Retinal pigment epithelial cell (primary cell): ENCODE measurements around the gene ITGBL1.

Experiments
- DNase-seq: peaks from one replicate; pipeline ENCODE4 v3.0.0-alpha.2; 2010; ENCODE audit warnings: low read depth
- H3K4me3 ChIP-seq: 2 replicates; pipeline ENCODE4 v1.5.1; 2011; ENCODE audit warnings: mild to moderate bottlenecking, low read length, control low read depth, moderate library complexity
- CTCF ChIP-seq: conservative IDR thresholded peaks from 2 replicates; pipeline ENCODE4 v1.5.1; 2011; ENCODE audit warnings: low read depth, low read length, control low read depth, inconsistent platforms

Gene ITGBL1

GRCh38 chr13:101511161-101511560, 58.7 kb downstream of the ITGBL1 start:
- DNase-seq: no peak
- no peak overlapping the region for H3K4me3 ChIP-seq
- TF ChIP-seq CTCF: no peak

GRCh38 chr13:101511766-101512165, 59.3 kb downstream of the ITGBL1 start:
- no peak for DNase-seq
- TF ChIP-seq CTCF: no peak
- no peak overlapping the region for H3K4me3 ChIP-seq

- DNase-seq: no peak
- TF ChIP-seq CTCF: no peak
- H3K4me3 ChIP-seq: no peak overlapping the region
These were observed 60.2 kb downstream of the ITGBL1 start for GRCh38 chr13:101512650-101513049.

- TF ChIP-seq CTCF: no peak
These were observed 61.6 kb downstream of the ITGBL1 start for GRCh38 chr13:101514100-101514499.

GRCh38 chr13:101514695-101515275, 62.3 kb downstream of the ITGBL1 start:
- peak; percentile 29 for DNase-seq
- H3K4me3 ChIP-seq: no peak overlapping the region
- peak; percentile 70 for TF ChIP-seq CTCF

More at GRCh38 chr13:101514100-101514499, 61.6 kb downstream of the ITGBL1 start:
- DNase-seq: no peak
- no peak overlapping the region for H3K4me3 ChIP-seq

GRCh38 chr13:101515504-101515903, 63.0 kb downstream of the ITGBL1 start:
- DNase-seq: no peak
- TF ChIP-seq CTCF: no peak

GRCh38 chr13:101516262-101516661, 63.8 kb downstream of the ITGBL1 start:
- no peak overlapping the region for H3K4me3 ChIP-seq
- DNase-seq: no peak
- no peak for TF ChIP-seq CTCF

More at GRCh38 chr13:101515504-101515903, 63.0 kb downstream of the ITGBL1 start:
- no peak overlapping the region for H3K4me3 ChIP-seq
